ENCODE measurements around the gene NDUFS6.
A peak's percentile ranks its signal among the peaks of the same experiment; 100 is the strongest.
"Not testable (repeated sequence)": the region's sequence is repeated elsewhere in the genome, so short reads cannot be mapped to it uniquely, and the experiment has no call there.

The NDUFS6 gene

DNA sequence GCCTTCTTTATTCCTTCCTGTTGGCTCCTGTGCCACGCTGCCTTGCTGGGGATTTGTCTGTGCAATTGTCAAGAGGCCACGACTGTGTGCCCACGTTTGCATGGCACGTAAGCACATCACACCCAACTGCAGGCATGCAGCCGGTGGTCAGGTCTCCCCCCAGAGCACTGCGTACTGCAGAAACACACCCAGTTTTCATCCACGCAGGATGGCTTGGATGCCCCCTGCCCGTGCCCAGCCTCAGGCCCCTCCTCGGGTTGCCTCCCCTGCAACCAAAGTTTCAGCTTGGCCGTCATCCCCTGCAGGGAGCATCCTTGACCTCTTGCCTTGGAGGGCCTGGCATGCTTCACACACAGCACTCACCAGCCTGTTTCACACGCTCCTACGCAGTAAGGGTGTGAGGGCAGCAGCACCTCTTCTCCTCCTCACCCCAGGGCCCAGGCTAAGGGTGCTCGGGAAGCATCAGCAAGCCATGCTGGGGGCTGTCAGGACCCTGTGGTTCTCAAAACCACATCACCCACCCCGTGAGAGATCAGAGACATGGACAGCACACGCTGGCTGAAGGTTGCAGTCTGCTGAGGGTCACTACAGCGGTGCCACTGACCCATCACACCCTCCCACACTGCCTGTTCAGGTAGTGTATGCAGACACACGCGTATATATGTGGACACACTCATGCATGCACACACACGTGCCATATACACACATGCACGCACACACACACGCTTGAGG lies 4.7 kb upstream of the NDUFS6 start:
- DNase-seq (ENCODE audit: low read depth in 3 of 3, low spot score in 1 of 3), result no peak

DNA sequence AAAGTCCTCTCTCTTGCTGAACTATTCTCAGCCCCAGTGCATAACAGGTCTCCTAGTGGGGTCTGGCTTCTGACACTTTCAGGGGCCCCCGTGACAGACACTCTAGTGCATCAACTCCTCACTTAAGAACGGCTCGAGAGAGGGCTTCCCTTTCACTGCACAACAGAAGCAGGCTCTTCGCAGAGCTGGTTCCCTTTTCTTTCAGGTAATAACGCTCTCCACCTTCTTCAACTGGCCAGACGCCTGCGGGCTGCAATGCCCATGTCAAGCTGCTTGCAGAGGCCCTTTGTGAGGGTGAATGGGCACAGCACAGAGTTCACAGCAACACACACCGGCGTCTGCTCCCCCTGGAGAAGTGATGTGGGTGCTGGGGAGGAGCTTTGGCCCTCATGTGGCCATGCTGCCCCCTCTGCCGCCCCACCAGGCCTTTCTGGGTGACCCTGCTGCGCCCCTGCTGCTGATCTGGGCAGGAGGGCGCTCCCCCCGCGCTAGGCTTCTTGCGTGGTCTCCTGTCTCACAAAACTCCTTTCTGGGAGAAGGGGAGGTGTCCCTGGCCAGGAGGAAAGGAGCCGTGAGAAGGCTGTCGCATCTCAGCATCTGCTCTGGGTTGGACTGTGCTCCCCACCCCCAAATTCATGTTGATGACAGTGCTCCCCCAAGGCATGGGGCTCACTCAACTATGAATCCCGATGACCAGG lies 4.0 kb upstream of the NDUFS6 start:
- no peak for DNase-seq (ENCODE audit: low read depth in 3 of 3, low spot score in 1 of 3)

DNA sequence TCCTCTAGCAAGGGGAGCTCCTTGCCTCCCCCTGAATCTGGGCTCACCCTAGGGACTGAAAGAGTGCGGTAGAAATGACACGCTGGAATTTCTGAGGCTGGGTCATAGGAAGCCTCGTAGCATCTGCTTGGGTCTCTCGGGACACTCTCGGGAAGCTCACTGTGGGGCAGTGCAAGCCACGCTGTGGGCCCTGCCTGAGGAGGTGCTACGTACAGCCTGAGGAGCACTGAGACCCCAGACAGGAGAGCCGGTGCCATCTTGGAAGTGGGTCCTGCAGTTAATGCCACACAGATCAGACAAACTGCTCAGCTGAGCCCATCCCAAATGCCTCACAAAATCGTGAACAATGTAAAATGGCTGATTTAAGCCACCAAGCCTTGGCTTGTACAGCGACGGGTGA lies 3.4 kb upstream of the NDUFS6 start:
- DNase-seq (ENCODE audit: low read depth in 3 of 3, low spot score in 1 of 3), result no peak

DNA sequence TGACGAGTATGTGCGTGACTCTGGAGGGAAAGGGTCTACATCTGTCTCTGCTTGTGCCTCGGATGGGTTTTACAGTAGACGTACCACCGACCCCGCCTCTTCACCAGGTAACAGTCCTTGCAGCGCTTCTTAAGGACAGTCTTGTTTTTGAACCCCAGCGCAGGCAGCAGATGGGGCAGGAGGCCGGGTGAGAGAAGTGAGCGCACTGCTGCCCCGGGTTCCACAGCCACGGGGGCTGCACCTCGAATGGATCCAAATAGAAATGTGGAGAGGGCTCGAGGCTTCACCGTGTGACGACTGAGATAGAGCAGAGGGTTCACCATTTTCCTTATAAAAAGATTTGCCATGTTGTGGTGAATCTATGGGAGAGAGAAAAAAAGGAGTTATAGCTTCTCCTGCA lies 2.6 kb upstream of the NDUFS6 start:
- DNase-seq (ENCODE audit: low read depth in 3 of 3, low spot score in 1 of 3), result not testable (repeated sequence)

DNA sequence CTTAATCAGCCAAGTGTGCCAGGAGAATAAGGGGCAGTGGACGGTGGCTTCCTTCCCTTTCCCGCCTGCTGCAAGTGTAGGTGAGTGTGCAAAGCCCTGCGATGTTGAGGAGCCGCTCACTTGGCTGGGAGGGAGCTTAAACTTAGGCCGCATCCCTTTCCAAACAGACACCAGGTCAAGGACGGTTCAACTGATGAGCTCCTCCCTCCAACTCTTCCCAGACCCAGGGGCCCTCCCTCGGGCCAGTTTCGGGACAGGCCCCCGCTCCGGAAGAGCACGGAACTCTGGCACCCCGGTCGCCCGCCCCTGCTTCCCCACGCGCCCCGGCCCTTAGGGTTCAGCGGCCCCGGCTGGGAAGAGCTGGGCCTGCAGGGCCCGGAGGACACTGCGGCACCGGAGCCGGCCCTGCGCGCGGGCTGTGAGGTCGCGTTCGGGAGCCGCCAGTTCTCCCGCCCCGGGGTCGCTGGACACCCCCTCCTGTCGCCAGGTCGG lies 2.1 kb upstream of the NDUFS6 start:
- peak in 1 of 3 donors; percentile 3 for DNase-seq (ENCODE audit: low read depth in 3 of 3, low spot score in 1 of 3)

DNA sequence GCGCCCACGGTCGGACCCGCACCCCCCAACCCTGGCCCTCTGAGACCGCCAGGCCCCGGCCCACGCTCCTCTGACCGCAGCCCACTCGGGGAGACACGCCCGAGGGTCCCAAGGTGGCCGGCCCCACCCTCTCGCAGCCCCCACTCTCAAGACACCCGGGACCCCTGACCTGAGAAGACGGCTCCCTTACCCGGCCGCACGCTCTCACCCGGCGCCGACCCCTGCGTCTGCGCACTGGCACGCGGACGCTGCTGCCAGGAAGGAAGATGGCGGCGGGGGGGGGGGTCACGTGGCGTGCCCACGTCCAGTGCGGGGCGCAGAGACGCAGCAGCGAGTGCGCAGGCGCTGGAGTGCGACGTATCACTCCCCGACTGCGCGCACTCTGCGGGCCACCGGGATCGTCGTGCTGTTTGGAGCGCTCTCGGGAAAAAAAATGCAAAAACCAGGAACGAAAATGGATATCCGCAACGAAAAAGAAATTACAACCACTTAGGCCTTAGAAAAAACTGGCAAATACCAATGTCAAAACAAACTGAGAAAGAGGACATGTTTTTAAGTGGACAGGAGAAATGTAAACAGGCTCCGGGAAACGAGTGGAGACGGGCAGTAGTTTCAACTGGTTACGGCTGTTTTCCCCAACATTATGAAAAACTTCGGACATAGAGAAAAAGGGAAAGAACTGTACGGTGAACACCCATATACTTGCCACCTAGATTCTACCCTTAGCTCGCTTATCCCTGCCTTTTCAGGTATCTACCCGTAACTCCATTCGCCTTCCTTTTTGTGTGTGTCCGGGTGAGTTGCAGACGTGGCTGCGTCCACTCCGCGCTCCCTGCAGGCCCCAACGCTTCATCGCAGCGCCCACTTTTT lies 1.4 kb upstream of the NDUFS6 start, which contains the start of gene MRPL36:
MRPL36 (minus strand) TSS at position 236 of the 870 bp plus-strand sequence. CDS start 902 bp downstream, outside the sequence.
- DNase-seq (ENCODE audit: low read depth in 3 of 3, low spot score in 1 of 3), result peak; percentile 87 to 94 (median 87)

DNA sequence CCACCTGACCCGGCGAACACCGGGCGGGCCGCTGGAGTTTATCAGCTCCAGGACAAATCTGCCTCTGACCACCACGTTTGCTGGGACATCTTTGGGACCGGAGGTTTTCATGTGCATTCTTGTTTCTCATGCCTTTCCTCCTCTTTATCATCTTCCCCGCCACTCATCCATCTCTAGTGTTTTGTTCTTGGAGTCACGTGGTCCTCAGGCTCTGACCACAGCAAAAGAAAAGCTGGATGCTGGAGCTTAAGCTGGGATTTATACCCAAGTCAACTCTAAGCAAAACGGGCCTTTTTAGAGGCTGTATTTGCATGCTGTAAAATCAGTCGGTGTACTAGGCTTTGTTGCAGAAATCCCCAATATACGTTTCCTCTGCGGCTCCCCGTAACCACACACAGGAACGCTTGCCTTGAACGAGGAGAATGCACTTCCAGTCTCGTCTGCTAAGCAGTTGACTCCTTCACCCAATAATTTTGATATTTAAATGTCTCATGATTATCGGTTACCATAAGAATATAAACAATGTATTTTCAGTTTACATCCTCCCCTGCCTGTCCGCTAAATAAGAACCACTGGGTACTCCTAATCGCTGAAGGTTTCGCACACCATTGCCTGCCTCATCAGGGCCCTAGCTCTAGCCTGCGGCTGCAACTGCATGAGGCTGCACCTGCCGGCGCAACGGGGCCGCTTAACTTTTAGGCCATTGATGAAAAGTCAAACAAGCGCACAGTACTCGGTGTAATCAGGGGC lies 560 bp upstream of the NDUFS6 start:
- DNase-seq (ENCODE audit: low read depth in 3 of 3, low spot score in 1 of 3), result peak in 1 of 3 donors; percentile 16

DNA sequence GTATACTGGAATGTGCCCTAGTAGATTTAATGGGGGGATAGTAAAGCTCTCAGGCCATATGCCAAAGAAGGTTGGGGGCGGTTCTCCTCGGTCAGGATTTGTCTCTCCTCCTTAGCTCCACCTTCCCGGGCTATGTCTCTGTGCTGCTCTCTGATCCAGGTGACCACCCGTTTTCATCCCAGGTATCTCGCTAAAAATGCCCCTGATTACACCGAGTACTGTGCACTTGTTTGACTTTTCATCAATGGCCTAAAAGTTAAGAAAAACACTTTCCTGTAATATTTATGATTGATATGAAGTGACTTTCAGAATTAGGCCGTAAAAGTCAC lies 724 bp downstream of the NDUFS6 start:
- DNase-seq (ENCODE audit: low read depth in 3 of 3, low spot score in 1 of 3), result no peak

DNA sequence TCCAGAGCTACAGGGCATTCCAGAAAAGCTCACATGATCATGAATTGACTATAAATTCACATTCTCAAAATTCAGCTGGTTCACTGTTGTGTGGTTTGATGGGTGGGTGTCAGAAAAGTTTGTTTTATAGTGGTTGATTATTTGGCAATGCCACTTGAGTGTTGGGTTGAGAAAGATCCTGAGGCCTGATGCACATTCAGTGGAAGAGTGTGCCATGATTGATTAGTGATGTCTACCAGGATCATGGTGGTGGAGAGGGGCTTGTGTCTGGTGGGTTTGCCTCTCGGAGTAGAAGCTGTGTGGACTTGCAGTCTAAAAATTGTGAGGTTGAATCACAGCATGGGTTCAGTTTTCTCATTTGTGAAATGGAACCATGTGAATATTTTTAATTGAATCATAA lies 2.0 kb downstream of the NDUFS6 start:
- no peak for DNase-seq (ENCODE audit: low read depth in 3 of 3, low spot score in 1 of 3)

DNA sequence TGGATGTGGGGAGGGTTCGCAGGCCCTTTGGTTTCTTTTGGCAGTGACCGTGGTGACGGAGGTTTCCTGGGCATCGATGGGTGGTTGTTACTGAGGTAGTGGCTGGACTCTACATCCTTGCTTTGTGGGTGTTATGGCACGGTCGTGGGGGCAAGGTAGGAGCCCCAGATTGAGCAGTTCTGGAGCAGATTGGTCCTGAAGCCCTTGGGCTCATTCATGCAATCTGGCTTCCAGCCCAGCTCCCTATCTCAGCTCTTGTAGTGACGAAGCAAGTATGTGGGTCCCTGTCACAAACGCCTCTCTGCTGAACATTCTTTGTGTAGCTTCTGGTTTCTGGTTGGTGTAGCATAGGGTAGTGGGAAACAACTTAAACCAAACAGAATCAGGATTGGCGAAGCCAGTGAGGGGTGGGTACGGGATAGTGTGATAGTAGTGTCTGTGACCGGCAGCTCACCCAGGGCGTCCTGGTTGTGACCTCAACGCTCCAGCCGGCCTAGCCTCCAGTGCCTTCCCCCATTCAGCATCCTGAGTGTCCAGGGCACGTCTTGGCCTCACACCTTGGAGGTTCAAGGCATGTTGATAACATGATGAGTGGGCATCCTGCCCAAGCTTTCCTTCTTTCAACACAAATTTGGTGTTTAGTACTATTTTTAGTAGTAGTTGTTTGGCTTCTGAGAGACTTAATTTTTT lies 2.9 kb downstream of the NDUFS6 start:
- DNase-seq (ENCODE audit: low read depth in 3 of 3, low spot score in 1 of 3), result no peak

DNA sequence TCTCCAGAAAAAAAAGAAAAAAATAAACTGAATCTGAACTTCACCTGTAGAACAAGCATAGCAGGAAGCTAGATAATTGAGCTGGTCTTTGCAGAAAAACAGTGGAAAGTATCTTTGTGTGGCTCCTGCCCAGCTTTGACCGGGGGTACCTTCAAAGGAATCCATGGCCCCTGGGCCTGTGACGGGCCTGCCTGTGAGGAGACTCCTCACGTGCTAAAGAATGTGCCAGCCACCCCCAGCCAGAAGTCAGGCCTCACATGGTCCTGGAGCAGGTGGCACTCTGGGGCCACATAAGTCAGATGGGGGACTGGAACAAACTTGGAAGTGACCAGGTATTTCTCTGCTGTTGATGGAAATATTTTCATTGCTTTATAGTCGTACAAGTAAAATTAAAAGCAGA lies 4.1 kb downstream of the NDUFS6 start:
- DNase-seq (ENCODE audit: low read depth in 3 of 3, low spot score in 1 of 3), result no peak

DNA sequence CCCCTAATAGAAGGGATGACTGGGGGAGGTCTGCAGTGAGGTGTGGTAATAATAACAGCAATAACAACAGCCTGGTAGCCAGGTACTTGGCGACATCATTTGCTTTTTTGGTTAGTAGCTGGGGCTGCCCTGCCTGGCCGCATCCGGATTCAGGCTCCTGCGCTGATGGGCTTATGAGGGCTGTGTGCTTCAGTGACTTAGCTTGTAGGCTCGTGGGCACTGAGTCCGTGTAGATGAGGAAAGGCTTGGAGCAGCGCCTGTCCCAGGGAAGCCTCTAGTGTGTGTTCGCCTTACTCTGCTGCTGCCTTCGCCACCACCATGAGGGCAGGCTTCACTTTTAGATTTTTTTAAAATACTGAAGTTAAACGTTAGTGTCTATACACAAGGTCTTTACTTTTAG lies 4.5 kb downstream of the NDUFS6 start:
- DNase-seq (ENCODE audit: low read depth in 3 of 3, low spot score in 1 of 3), result no peak

DNA sequence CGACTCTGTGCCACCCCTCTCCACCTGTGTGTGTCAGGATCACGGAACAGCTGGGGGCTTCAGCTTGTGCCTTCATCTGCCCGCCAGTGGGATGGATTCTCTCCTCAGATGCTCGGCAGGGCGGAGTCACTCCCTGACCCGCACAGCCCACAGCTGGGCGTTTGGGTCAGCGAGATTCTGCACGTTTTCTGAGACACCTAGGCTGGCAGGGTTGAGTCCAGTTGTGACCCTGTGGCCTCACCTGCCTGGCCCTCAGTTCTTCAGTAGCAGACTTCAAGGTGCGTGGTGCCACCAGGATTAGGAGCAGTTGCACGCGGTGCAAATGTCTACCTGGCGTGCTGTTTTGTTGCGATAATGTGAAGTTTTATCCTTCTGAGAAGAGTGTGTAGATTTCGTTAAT lies 5.0 kb downstream of the NDUFS6 start:
- DNase-seq (ENCODE audit: low read depth in 3 of 3, low spot score in 1 of 3), result no peak

DNA sequence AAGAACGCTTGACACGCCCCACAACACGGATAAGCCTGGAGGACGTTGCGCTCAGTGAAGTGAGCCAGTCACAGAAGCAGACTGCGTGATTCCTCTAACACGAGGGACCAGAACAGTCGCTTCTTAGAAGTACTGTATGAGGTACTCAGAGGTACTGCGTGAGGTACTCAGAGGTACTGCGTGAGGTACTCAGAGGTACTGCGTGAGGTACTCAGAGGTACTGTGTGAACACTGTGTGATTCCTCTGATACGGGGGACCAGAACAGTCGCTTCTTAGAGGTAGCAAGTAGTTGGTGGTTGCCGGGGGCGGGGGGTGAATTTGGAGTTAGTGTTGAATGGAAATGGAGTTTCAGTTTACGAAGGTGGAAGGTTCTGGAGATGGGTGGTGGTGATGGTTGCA lies 5.8 kb downstream of the NDUFS6 start:
- DNase-seq (ENCODE audit: low read depth in 3 of 3, low spot score in 1 of 3), result no peak

DNA sequence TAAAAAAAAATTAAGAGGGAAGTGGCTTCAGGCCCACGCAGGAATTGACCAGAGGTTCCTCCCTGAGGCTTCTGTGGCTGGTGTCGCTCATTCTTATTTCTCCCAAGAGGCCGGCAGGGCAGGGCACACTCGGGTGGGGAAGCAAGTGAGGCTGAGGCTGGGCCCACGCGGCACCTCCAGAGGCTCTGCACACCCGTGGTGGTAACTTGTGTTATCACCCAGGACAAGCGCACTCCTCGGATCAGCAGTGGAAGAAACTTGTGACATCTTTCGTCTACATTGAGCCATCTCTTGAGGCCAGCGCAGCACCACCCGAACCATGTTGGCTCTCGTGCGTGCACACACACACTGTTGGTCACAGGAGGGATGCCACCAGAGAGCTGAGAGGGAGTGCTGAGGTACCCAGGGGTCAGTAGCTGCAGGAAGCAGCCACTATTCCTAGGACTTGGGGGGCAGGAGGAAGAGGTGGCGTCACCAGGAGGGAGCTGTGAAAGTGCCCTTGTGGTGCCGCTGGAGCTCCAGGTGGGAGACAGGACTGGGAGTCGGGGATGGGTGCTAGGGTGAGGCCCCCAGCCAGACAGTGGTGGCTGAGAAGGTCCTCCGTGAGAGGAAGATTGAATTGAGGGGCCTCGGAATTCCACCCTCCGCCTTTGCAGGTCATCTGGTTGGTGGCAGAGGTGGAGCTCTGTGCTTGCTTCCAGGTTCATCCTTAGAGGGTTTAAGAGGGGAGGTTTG lies 6.4 kb downstream of the NDUFS6 start:
- DNase-seq (ENCODE audit: low read depth in 3 of 3, low spot score in 1 of 3), result no peak

DNA sequence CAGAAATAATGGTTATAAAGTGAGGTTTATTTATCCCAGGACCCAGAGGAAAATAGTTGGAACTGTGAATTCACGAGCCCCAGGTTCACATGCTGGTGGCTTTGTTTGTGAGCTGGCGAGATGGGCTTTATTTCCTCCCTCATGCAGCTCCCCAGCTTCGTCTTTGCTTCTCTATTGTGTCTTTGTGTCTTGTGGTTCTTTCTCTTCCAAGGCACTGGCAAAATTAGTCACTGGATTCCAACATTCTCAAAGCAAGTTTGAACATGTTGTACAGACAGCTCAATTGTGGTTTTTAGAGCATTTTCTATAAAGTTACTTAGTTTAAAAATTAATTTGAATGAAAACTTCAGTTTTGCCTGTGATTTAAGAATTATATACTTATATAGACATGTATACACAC lies 7.2 kb downstream of the NDUFS6 start:
- no peak for DNase-seq (ENCODE audit: low read depth in 3 of 3, low spot score in 1 of 3)

DNA sequence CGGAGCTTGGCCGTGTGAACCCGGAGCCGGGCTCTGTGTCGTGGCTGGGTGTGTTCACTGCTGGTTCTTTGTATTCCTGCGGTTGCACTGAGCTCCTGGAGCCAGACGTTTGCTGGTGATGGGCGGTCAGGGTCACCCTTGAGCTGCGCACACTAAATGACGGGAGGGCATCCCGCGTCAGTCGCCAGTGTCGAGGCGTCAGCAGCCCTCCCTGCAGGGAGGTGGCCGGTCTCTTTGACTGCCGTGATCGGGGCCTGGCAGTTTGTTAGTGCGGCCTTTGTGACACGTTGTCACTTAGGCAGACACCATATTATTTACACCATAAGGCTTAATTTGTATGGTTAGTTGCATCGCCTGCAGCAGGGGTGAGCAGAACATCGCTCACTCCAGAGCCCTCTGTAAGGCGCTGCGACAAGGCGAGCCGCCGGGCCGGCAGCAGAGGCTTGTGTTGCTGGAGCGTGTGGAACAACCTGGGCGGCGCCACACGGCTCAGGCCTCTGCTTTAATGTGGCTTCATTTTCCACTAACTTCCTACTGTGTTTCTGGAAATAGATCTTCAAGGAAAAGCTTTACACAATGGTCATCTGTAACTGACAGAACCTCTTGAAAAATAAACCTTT lies 8.3 kb downstream of the NDUFS6 start:
- no peak for DNase-seq (ENCODE audit: low read depth in 3 of 3, low spot score in 1 of 3)

DNA sequence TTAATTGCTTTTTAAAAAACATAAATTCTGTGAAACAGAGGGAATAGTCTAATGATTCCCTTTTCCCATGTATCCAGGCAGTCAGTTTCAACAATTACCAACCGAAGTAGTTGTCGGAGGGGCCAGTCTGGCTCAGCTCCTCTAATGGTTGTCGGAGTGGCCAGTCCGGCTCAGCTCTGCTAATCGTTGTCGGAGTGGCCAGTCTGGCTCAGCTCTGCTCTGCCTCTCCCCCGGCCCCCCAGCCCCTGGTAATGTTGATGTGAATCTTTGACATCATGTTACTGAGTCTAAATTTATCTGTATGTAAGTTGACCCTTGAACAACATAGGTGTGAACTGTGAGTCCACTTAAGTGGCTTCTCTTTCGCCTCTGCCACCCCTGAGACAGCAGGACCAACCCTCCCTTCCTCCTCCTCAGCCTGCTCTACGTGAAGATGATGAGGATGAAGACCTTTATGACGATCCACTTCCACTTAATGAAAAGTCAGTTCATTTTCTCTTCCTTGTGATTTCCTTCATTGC lies 9.4 kb downstream of the NDUFS6 start:
- DNase-seq (ENCODE audit: low read depth in 3 of 3, low spot score in 1 of 3), result no peak
